ENCODE measurements around the gene BAX.

BAX gene

GRCh38 chr19:48962849-48963165, 8.1 kb downstream of the BAX start:
- no peak for TF ChIP-seq ZNF274 (IDR thresholded peaks at IDR 0.05; ENCODE audit: low read depth, low read length)
- H3K4me3 ChIP-seq (ENCODE audit: low read length): peak overlapping the region; percentile 17; the same call in 1 of the 2 replicates

- TF ChIP-seq ZNF274 (IDR thresholded peaks at IDR 0.05; ENCODE audit: low read depth, low read length): no peak
- H3K4me3 ChIP-seq (ENCODE audit: low read length): peak overlapping the region; percentile 13; the same call in 1 of the 2 replicates
Observed at GRCh38 chr19:48963371-48964204, 8.9 kb downstream of the BAX start.

GRCh38 chr19:48964205-48965039, 9.7 kb downstream of the BAX start:
- TF ChIP-seq ZNF274 (IDR thresholded peaks at IDR 0.05; ENCODE audit: low read depth, low read length): no peak
- H3K4me3 ChIP-seq (ENCODE audit: low read length): peak overlapping the region; percentile 47; the same call in 1 of the 2 replicates

GRCh38 chr19:48965040-48965805, 10.5 kb downstream of the BAX start, which contains the start of gene FTL:
Gene FTL, plus strand, starts transcription at chr19:48965309. Its CDS starts 199 bp downstream, at chr19:48965508.
- H3K4me3 ChIP-seq (ENCODE audit: low read length): peak within 1 kb of the TSS; percentile 78
- no peak for TF ChIP-seq ZNF274 (IDR thresholded peaks at IDR 0.05; ENCODE audit: low read depth, low read length)

- no peak for TF ChIP-seq ZNF274 (IDR thresholded peaks at IDR 0.05; ENCODE audit: low read depth, low read length)
- H3K4me3 ChIP-seq (ENCODE audit: low read length): peak overlapping the region; percentile 78
Observed at GRCh38 chr19:48965806-48966540, 11.3 kb downstream of the BAX start.

GRCh38 chr19:48966541-48967345, 12.1 kb downstream of the BAX start:
- H3K4me3 ChIP-seq (ENCODE audit: low read length): peak overlapping the region; percentile 78; the same call in 1 of the 2 replicates
- no peak for TF ChIP-seq ZNF274 (IDR thresholded peaks at IDR 0.05; ENCODE audit: low read depth, low read length)

- TF ChIP-seq ZNF274 (IDR thresholded peaks at IDR 0.05; ENCODE audit: low read depth, low read length): no peak
- H3K4me3 ChIP-seq (ENCODE audit: low read length): no peak overlapping the region
Observed at GRCh38 chr19:48967346-48968178, 12.9 kb downstream of the BAX start.

- TF ChIP-seq ZNF274 (IDR thresholded peaks at IDR 0.05; ENCODE audit: low read depth, low read length): no peak
- H3K4me3 ChIP-seq (ENCODE audit: low read length): no peak overlapping the region
Observed at GRCh38 chr19:48968179-48968661, 13.5 kb downstream of the BAX start.

GRCh38 chr19:48968813-48969218, 14.1 kb downstream of the BAX start:
- no peak for TF ChIP-seq ZNF274 (IDR thresholded peaks at IDR 0.05; ENCODE audit: low read depth, low read length)

GRCh38 chr19:48969276-48970138, 14.8 kb downstream of the BAX start:
- TF ChIP-seq ZNF274 (IDR thresholded peaks at IDR 0.05; ENCODE audit: low read depth, low read length): no peak
- H3K4me3 ChIP-seq (ENCODE audit: low read length): no peak overlapping the region

More at GRCh38 chr19:48968813-48969218, 14.1 kb downstream of the BAX start:
- H3K4me3 ChIP-seq (ENCODE audit: low read length): no peak overlapping the region
